SU-DHL-6 (cell line): ENCODE results near the gene ZNF423.

Source experiments
- CTCF ChIP-seq: fragments of 200-600 bp; sonication (generic); IDR thresholded peaks from one replicate; pipeline ENCODE4 v1.5.1; 2017; ENCODE audit warnings: antibody characterized with exemption, mild to moderate bottlenecking, low read length, moderate library complexity; ENCODE audit not compliant: insufficient read depth, poor library complexity, severe bottlenecking
- EZH2phosphoT487 ChIP-seq: fragments of 200-600 bp; sonication (generic), shearing (Covaris generic); conservative IDR thresholded peaks from 2 replicates; pipeline ENCODE4 v1.6.1; 2018; ENCODE audit warnings: mild to moderate bottlenecking, antibody characterized with exemption, low read length, moderate library complexity, mixed read lengths

- TF ChIP-seq CTCF: no peak
- TF ChIP-seq EZH2phosphoT487: no peak
Measured at GRCh38 chr16:49533422-49533821, 322.5 kb downstream of the ZNF423 start.
